ENCODE results near the gene VEZF1.

GRCh38 chr17:57938061-57938502 is 50.0 kb downstream of the VEZF1 start:
- TF ChIP-seq TAF1 (IDR thresholded peaks at IDR 0.05; ENCODE audit: low read depth, low read length) = no peak
- TF ChIP-seq POLR2A (IDR thresholded peaks at IDR 0.05; ENCODE audit: low read depth, low read length) = no peak
- no peak for TF ChIP-seq POLR2AphosphoS5 (IDR thresholded peaks at IDR 0.05; ENCODE audit: low read depth, low read length)
- no peak for TF ChIP-seq PAX5 (IDR thresholded peaks at IDR 0.05; ENCODE audit: insufficient read depth, low read length, severe bottlenecking)

Data from GM12891 (cell line).